Activated CD4-positive, alpha-beta T cell treated with anti-CD3 and anti-CD28 coated beads, Interleukin-2, amount 10 ng/mL, durations not matched to agents 24 days and 14 days (primary cell): ENCODE measurements around the gene NOP56. TPM values are rescaled to one million over a fixed set of nuclear protein-coding genes. Genes with fewer than 3 reads are reported as not detected.

ENCODE experiments used
- DNase-seq: peaks from one replicate; pipeline ENCODE4 v3.0.0; 2022
- H3K27ac Mint-ChIP-seq: one replicate; pipeline ENCODE4 v1.8.0; 2022; ENCODE audit warnings: mild to moderate bottlenecking, mixed read lengths
- H3K27me3 Mint-ChIP-seq: one replicate; pipeline ENCODE4 v1.8.0; 2022; ENCODE audit warnings: mixed read lengths
- H3K36me3 Mint-ChIP-seq: one replicate; pipeline ENCODE4 v1.8.0; 2022; ENCODE audit warnings: low read depth, mild to moderate bottlenecking, mixed read lengths
- H3K4me1 Mint-ChIP-seq: one replicate; pipeline ENCODE4 v1.8.0; 2021; ENCODE audit warnings: mixed read lengths
- H3K4me3 Mint-ChIP-seq: one replicate; pipeline ENCODE4 v1.8.0; 2022; ENCODE audit warnings: mild to moderate bottlenecking, moderate library complexity, mixed read lengths
- H3K9me3 Mint-ChIP-seq: one replicate; pipeline ENCODE4 v1.8.0; 2021; ENCODE audit warnings: mixed read lengths
- intact Hi-C: fragments of 100-400 bp; cut with micrococcal nuclease; formaldehyde crosslinking; loops from one replicate; pipeline ENCODE4 v1.15.1; 2023
- total RNA-seq: library from RNA; stranded (reverse); gene quantifications from 2 replicates; pipeline ENCODE4 v1.2.3, GENCODE V29; 2022

Gene NOP56
- total RNA-seq, 1 donor from 2014 or later, result 884 TPM

GRCh38 chr20:2654831-2655230 lies 2.4 kb downstream of the NOP56 start:
- Mint-ChIP-seq H3K4me1 (peaks cover 32% of the 10 kb centered on the region), H3K27me3 (no peaks in the 10 kb centered on the region), H3K9me3 (no peaks in the 10 kb centered on the region), H3K27ac (peak overlapping the region; percentile 79), H3K36me3 (peaks cover 70% of the 10 kb centered on the region), H3K4me3 (peak overlapping the region; percentile 94)
- intact Hi-C loops, result loop anchor here (5.0 kb wide), 3 partner anchors 148 to 217 kb away; partner anchors contain the start of genes PTPRA and ZNF343
- no peak for DNase-seq

GRCh38 chr20:2655331-2656116 lies 3.1 kb downstream of the NOP56 start:
- H3K27me3 Mint-ChIP-seq, result no peaks in the 10 kb centered on the region
- H3K4me3 Mint-ChIP-seq, result peak overlapping the region; percentile 94
- H3K36me3 Mint-ChIP-seq, result peaks cover 71% of the 10 kb centered on the region
- intact Hi-C loops, result no loop called here
- peak overlapping the region; percentile 6 for H3K27ac Mint-ChIP-seq
- H3K9me3 Mint-ChIP-seq, result no peaks in the 10 kb centered on the region
- no peak for DNase-seq
- H3K4me1 Mint-ChIP-seq, result peaks cover 30% of the 10 kb centered on the region

GRCh38 chr20:2656471-2657117 lies 4.2 kb downstream of the NOP56 start:
- peak overlapping the region; percentile 74 for H3K27ac Mint-ChIP-seq
- H3K27me3 Mint-ChIP-seq, result no peaks in the 10 kb centered on the region
- H3K4me3 Mint-ChIP-seq, result peak overlapping the region; percentile 17
- H3K9me3 Mint-ChIP-seq, result no peaks in the 10 kb centered on the region
- no peak for DNase-seq
- H3K36me3 Mint-ChIP-seq, result peaks cover 78% of the 10 kb centered on the region
- H3K4me1 Mint-ChIP-seq, result peaks cover 32% of the 10 kb centered on the region
- intact Hi-C loops, result no loop called here

GRCh38 chr20:2657241-2657640 lies 4.8 kb downstream of the NOP56 start:
- intact Hi-C loops, result no loop called here
- Mint-ChIP-seq H3K27me3 (no peaks in the 10 kb centered on the region), H3K4me3 (peak overlapping the region; percentile 17), H3K36me3 (peaks cover 83% of the 10 kb centered on the region), H3K4me1 (peaks cover 37% of the 10 kb centered on the region), H3K9me3 (no peaks in the 10 kb centered on the region), H3K27ac (peak overlapping the region; percentile 74)
- no peak for DNase-seq

GRCh38 chr20:2657674-2658073 lies 5.2 kb downstream of the NOP56 start:
- Mint-ChIP-seq H3K27ac (no peak overlapping the region), H3K4me1 (peaks cover 38% of the 10 kb centered on the region), H3K9me3 (no peaks in the 10 kb centered on the region), H3K36me3 (peaks cover 84% of the 10 kb centered on the region), H3K27me3 (no peaks in the 10 kb centered on the region), H3K4me3 (no peak overlapping the region)
- no peak for DNase-seq
- intact Hi-C loops, result no loop called here

GRCh38 chr20:2658414-2659354 lies 6.3 kb downstream of the NOP56 start:
- Mint-ChIP-seq H3K27ac (peak overlapping the region; percentile 45), H3K36me3 (peaks cover 74% of the 10 kb centered on the region)

GRCh38 chr20:2659547-2659946 lies 7.1 kb downstream of the NOP56 start:
- no peak overlapping the region for H3K4me3 Mint-ChIP-seq
- H3K9me3 Mint-ChIP-seq, result peaks cover 3% of the 10 kb centered on the region
- peaks cover 68% of the 10 kb centered on the region for H3K36me3 Mint-ChIP-seq
- H3K27ac Mint-ChIP-seq, result no peak overlapping the region
- DNase-seq, result no peak
- intact Hi-C loops, result no loop called here
- no peaks in the 10 kb centered on the region for H3K27me3 Mint-ChIP-seq
- peaks cover 37% of the 10 kb centered on the region for H3K4me1 Mint-ChIP-seq

More at GRCh38 chr20:2658414-2659354, 6.3 kb downstream of the NOP56 start:
- H3K4me3 Mint-ChIP-seq, result no peak overlapping the region
- DNase-seq, result no peak
- no peaks in the 10 kb centered on the region for H3K27me3 Mint-ChIP-seq
- intact Hi-C loops, result no loop called here
- no peaks in the 10 kb centered on the region for H3K9me3 Mint-ChIP-seq
- peaks cover 42% of the 10 kb centered on the region for H3K4me1 Mint-ChIP-seq

GRCh38 chr20:2663364-2663886 lies 11.0 kb downstream of the NOP56 start:
- peaks cover 3% of the 10 kb centered on the region for H3K9me3 Mint-ChIP-seq
- peaks cover under 1% of the 10 kb centered on the region for H3K27me3 Mint-ChIP-seq
- peaks cover 31% of the 10 kb centered on the region for H3K36me3 Mint-ChIP-seq
- intact Hi-C loops, result no loop called here
- peak overlapping the region; percentile 85 for H3K4me3 Mint-ChIP-seq
- DNase-seq, result peak; percentile 61
- peak overlapping the region; percentile 94 for H3K27ac Mint-ChIP-seq
- H3K4me1 Mint-ChIP-seq, result peaks cover 15% of the 10 kb centered on the region

- Mint-ChIP-seq H3K9me3 (peaks cover 3% of the 10 kb centered on the region), H3K4me1 (peaks cover 15% of the 10 kb centered on the region), H3K27ac (peak within 1 kb of the TSS; percentile 94), H3K36me3 (peaks cover 24% of the 10 kb centered on the region), H3K4me3 (peak within 1 kb of the TSS; percentile 85), H3K27me3 (peaks cover 5% of the 10 kb centered on the region)
- DNase-seq, result peak; percentile 98
- intact Hi-C loops, result loop anchor here (1.0 kb wide), 1 partner anchor 12 kb away; the partner anchor contains the start of gene NOP56
Observed at GRCh38 chr20:2663887-2664719, 11.7 kb downstream of the NOP56 start, which contains the start of gene IDH3B. IDH3B (minus strand) TSS chr20:2664216; CDS start chr20:2664188, 28 bp downstream.

- peaks cover 12% of the 10 kb centered on the region for H3K27me3 Mint-ChIP-seq
- H3K4me3 Mint-ChIP-seq, result no peak overlapping the region
- H3K36me3 Mint-ChIP-seq, result no peaks in the 10 kb centered on the region
- intact Hi-C loops, result no loop called here
- no peak for DNase-seq
- H3K27ac Mint-ChIP-seq, result no peak overlapping the region
- no peaks in the 10 kb centered on the region for H3K9me3 Mint-ChIP-seq
- no peaks in the 10 kb centered on the region for H3K4me1 Mint-ChIP-seq
Observed at GRCh38 chr20:2671977-2672376, 19.5 kb downstream of the NOP56 start.

- H3K27ac Mint-ChIP-seq, result no peak overlapping the region
- H3K9me3 Mint-ChIP-seq, result no peaks in the 10 kb centered on the region
- DNase-seq, result no peak
- no peaks in the 10 kb centered on the region for H3K36me3 Mint-ChIP-seq
- H3K4me3 Mint-ChIP-seq, result no peak overlapping the region
- H3K4me1 Mint-ChIP-seq, result no peaks in the 10 kb centered on the region
- intact Hi-C loops, result no loop called here
- peaks cover 12% of the 10 kb centered on the region for H3K27me3 Mint-ChIP-seq
Observed at GRCh38 chr20:2672446-2672845, 20.0 kb downstream of the NOP56 start.

GRCh38 chr20:2673453-2673852 lies 21.0 kb downstream of the NOP56 start:
- Mint-ChIP-seq H3K4me1 (no peaks in the 10 kb centered on the region), H3K27ac (no peak overlapping the region), H3K4me3 (no peak overlapping the region), H3K9me3 (no peaks in the 10 kb centered on the region), H3K27me3 (peaks cover 14% of the 10 kb centered on the region), H3K36me3 (no peaks in the 10 kb centered on the region)
- no peak for DNase-seq
- intact Hi-C loops, result no loop called here
